ENCODE results near the gene PPM1N. TPM values are rescaled to one million over a fixed set of nuclear protein-coding genes. Genes with fewer than 3 reads are reported as not detected.

PPM1N gene
- total RNA-seq, 4 donors from 2014 or later: 1.5 to 1.7 TPM; not detected in 2

DNA sequence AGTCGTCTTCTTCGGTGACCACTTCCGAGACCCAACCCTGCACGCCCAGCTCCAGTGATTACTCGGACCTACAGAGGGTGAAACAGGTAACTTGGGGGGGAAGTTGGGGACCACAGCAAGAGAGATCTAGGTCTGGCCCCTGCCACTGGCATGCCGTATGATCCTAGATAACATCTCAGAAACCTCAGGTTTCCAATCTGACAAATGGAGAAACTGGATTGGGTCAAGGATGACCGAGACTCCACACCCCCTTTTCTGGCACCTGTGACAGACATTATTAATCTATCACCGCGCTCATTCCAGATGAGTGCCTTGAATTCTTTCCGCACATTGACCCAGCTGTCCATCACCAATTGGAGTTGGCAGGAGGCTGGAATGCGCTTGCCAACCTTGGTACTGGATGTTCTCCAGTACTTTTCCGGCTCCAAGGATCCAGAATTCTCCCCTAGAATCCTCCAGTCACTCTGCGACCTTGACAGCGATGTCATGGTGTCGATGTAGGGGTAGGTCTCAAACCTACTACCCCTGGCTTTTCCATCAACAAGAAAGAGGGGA is 26.4 kb downstream of the PPM1N start:
- TF ChIP-seq CTCF (IDR thresholded peaks at IDR 0.05): no peak
- no peak for TF ChIP-seq POLR2A (IDR thresholded peaks at IDR 0.05)
- Histone ChIP-seq H3K4me1 (peaks cover 0 to 39% (median 5%) of the 10 kb centered on the region in 4 donors), H3K36me3 (peaks cover 0 to 70% (median 7%) of the 10 kb centered on the region in 3 donors), H3K9me3 (no peaks in the 10 kb centered on the region), H3K27me3 (no peaks in the 10 kb centered on the region), H3K4me3 (no peak overlapping the region), H3K27ac (no peak overlapping the region)
- no peak for DNase-seq

DNA sequence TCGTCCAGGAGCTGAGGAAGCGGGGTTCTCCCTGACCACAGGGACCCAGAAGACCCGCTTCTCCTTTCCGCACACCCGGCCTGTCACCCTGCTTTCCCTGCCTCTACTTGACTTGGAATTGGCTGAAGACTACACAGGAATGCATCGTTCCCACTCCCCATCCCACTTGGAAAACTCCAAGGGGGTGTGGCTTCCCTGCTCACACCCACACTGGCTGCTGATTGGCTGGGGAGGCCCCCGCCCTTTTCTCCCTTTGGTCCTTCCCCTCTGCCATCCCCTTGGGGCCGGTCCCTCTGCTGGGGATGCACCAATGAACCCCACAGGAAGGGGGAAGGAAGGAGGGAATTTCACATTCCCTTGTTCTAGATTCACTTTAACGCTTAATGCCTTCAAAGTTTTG is 27.9 kb downstream of the PPM1N start:
- Histone ChIP-seq H3K27ac (no peak overlapping the region), H3K4me1 (peaks cover 0 to 28% (median 5%) of the 10 kb centered on the region in 4 donors), H3K36me3 (peaks cover 0 to 56% (median 7%) of the 10 kb centered on the region in 3 donors)

DNA sequence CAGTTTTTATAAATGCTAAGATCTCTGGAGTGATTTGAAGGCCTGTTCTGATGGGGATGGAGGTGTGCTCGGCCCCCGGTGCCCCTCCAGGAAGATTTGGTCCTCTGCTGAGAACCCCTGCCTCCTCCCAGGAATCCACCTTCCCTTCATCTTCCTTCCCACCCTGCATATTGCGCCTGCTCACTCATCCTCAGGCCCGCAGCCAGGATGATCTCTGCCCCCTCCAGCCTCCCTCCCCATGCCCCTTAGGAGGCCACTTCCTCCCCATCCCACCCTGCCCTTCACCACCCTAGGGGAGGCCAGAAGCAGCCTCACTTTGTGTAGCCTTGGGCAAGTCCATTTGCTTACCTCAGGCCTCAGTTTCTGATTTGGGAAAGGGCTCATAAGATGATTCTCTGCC is 28.7 kb downstream of the PPM1N start:
- Histone ChIP-seq H3K9me3 (no peaks in the 10 kb centered on the region), H3K4me1 (peaks cover 0 to 20% (median 5%) of the 10 kb centered on the region in 4 donors), H3K36me3 (peaks cover 0 to 48% (median 7%) of the 10 kb centered on the region in 3 donors), H3K27me3 (no peaks in the 10 kb centered on the region), H3K4me3 (no peak overlapping the region), H3K27ac (no peak overlapping the region)
- TF ChIP-seq CTCF (IDR thresholded peaks at IDR 0.05) (no peak), POLR2A (IDR thresholded peaks at IDR 0.05) (no peak)
- no peak for DNase-seq

More for the DNA sequence above, 27.9 kb downstream of the PPM1N start:
- Histone ChIP-seq H3K4me3 (no peak overlapping the region), H3K27me3 (no peaks in the 10 kb centered on the region), H3K9me3 (no peaks in the 10 kb centered on the region)
- peak in 2 of 3 donors; percentile 69 to 71 for DNase-seq
- TF ChIP-seq CTCF (IDR thresholded peaks at IDR 0.05): no peak
- TF ChIP-seq POLR2A (IDR thresholded peaks at IDR 0.05): no peak

- TF ChIP-seq POLR2A (IDR thresholded peaks at IDR 0.05) (no peak), CTCF (IDR thresholded peaks at IDR 0.05) (no peak)
- no peak for DNase-seq
- no peaks in the 10 kb centered on the region for H3K9me3 ChIP-seq
- no peak overlapping the region for H3K27ac ChIP-seq
- no peaks in the 10 kb centered on the region for H3K27me3 ChIP-seq
- peaks cover 0 to 19% (median 5%) of the 10 kb centered on the region in 4 donors for H3K4me1 ChIP-seq
- peaks cover 0 to 41% (median 7%) of the 10 kb centered on the region in 3 donors for H3K36me3 ChIP-seq
- no peak overlapping the region for H3K4me3 ChIP-seq
These were observed 29.5 kb downstream of the PPM1N start for GRCh38 chr19:45527731-45528130.

GRCh38 chr19:45528149-45528743 is 30.0 kb downstream of the PPM1N start:
- Histone ChIP-seq H3K36me3 (peaks cover 0 to 37% (median 7%) of the 10 kb centered on the region in 3 donors), H3K27me3 (no peaks in the 10 kb centered on the region), H3K27ac (peak overlapping the region in 1 of 4 donors; percentile 46), H3K4me1 (peaks cover 0 to 19% (median 5%) of the 10 kb centered on the region in 4 donors), H3K9me3 (no peaks in the 10 kb centered on the region), H3K4me3 (peak overlapping the region in 2 of 4 donors; percentile 46 to 48)
- TF ChIP-seq POLR2A (IDR thresholded peaks at IDR 0.05) (no peak), CTCF (IDR thresholded peaks at IDR 0.05) (no peak)
- no peak for DNase-seq

Data from Peyer's patch (tissue), 4 donors.